ENCODE results near the gene MCOLN2. TPM values are rescaled to one million over a fixed set of nuclear protein-coding genes. Genes with fewer than 3 reads are reported as not detected.
"Not testable (repeated sequence)": the region's sequence is repeated elsewhere in the genome, so short reads cannot be mapped to it uniquely, and the experiment has no call there.

Gene MCOLN2
- total and polyA plus RNA-seq, 2 of the 8 experiments (the other 6 are each of a cell fraction or from before 2014, with no cell fraction given): 1.7 to 6.1 TPM

DNA sequence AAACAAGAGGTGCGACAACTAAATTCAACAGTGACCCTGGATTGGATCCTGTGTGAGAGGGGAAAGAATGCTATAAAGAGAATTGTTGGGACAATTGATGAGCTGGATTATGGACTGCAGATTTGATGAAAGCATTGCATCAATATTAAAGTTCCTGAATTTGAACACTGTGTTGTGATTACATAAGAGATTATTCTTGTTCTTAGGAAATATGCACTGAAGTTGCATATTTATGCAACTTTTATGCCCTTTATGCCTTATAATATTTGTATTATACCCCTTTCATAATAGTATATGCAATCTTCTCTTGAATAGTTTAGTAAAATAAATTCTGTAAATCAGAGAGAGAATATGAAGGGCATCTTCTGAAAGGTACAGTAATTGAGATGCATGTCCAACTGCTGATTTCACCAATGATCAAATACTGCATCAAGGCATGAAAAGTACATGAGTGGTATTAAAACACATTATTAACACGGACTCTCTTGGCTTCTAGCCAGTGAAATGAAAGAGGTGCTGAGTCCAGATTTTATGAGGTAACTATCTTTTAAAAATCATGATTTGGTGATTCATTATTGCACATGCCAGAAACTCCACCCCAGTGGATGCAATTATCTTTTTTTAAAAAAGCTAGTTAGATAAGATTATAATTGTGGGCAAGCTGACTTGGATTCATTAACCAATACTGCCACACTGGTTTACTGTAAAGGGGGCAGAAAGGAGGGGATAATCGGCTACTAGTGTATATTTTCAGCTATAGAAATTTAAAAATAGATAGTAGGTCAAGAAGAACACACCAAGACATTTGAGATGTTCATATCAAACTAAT, 84.0 kb downstream of the MCOLN2 start (continued):
- TF ChIP-seq EP300 (IDR thresholded peaks at IDR 0.05; ENCODE audit: borderline replicate concordance in 1 of 2, low read depth in 2 of 2, low read length in 2 of 2) (no peak), TCF12 (IDR thresholded peaks at IDR 0.05; ENCODE audit: low read depth, low read length) (no peak)
- TF ChIP-seq, protein P1, sequence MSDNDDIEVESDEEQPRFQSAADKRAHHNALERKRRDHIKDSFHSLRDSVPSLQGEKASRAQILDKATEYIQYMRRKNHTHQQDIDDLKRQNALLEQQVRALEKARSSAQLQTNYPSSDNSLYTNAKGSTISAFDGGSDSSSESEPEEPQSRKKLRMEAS (IDR thresholded peaks at IDR 0.05): no peak

DNA sequence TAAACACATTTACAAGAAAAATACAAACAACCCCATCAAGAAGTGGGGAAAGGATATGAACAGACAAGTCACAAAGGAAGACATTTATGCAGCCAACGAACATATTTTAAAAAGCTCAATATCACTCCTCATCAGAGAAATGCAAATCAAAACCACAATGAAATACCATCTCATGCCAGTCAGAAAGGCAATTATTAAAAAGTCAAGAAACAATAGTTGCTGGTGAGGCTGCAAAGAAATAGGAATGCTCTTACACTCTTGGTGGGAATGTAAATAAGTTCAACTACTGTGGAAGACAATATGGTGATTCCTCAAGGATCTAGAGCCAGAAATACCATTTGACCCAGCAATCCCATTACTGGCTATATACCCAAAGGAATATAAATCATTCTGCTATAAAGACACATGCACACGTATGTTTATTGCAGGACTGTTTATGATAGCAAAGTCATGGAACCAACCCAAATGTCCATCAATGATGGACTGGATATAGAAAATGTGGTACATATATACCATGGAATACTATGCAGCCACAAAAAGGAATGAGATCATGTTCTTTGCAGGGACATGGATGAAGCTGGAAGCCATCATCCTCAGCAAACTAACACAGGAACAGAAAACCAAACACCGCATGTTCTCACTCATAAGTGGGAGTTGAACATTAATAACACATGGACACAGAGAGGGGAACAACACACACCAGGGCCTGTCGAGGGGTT, 88.0 kb downstream of the MCOLN2 start:
- H2AK5ac ChIP-seq (ENCODE audit: low read depth, low read length); H3K36me3 ChIP-seq (ENCODE audit: control insufficient read depth in 2 of 4, insufficient read depth in 4 of 4, low read length in 3 of 4); H2BK120ac ChIP-seq (replicated peaks; ENCODE audit: low read depth, low read length); H3K27ac ChIP-seq (ENCODE audit: low read depth, low read length); H4K20me1 ChIP-seq (replicated peaks in 1 of 2; ENCODE audit: control insufficient read depth in 1 of 2, insufficient read depth in 2 of 2, low read length in 2 of 2); FAIRE-seq; H3K4me3 ChIP-seq (ENCODE audit: extremely low read depth in 1 of 4, insufficient read depth in 2 of 4, low read depth in 3 of 4, low read length in 4 of 4); H4K5ac ChIP-seq (ENCODE audit: insufficient read length, low read depth, low read length); H2BK12ac ChIP-seq (ENCODE audit: low read depth, low read length); H4K8ac ChIP-seq (ENCODE audit: extremely low read depth, insufficient read depth, low read length); H2BK5ac ChIP-seq (ENCODE audit: low read depth, low read length); H2BK15ac ChIP-seq (ENCODE audit: low read length); H2BK20ac ChIP-seq (ENCODE audit: low read length); H4K91ac ChIP-seq (replicated peaks; ENCODE audit: insufficient read length, low read length); H3K27me3 ChIP-seq (replicated peaks in 1 of 4; ENCODE audit: control insufficient read depth in 3 of 4, extremely low read depth in 1 of 4, insufficient read depth in 3 of 4, low read length in 3 of 4); H3K23ac ChIP-seq (ENCODE audit: insufficient read length); H3K4me1 ChIP-seq (replicated peaks in 1 of 4; ENCODE audit: control insufficient read depth in 3 of 4, insufficient read depth in 4 of 4, low read length in 3 of 4); H3K18ac ChIP-seq (ENCODE audit: extremely low read depth, low read length); H3K4ac ChIP-seq (replicated peaks; ENCODE audit: insufficient read length, low read depth, low read length); H3K14ac ChIP-seq (ENCODE audit: insufficient read length); H3K9me3 ChIP-seq (ENCODE audit: insufficient read depth in 2 of 2, low read depth in 1 of 2, low read length in 1 of 2); H3K23me2 ChIP-seq (ENCODE audit: low read depth, low read length); H3K4me2 ChIP-seq (ENCODE audit: insufficient read depth in 1 of 2, low read depth in 2 of 2, low read length in 2 of 2); H3K79me2 ChIP-seq (ENCODE audit: control insufficient read depth in 1 of 2, insufficient read depth in 2 of 2, low read length in 2 of 2); H2AFZ ChIP-seq (ENCODE audit: low read length); H3K56ac ChIP-seq (replicated peaks; ENCODE audit: insufficient read length, low read depth, low read length); H3K79me1 ChIP-seq (ENCODE audit: low read depth, low read length); POLR2A ChIA-PET (ENCODE audit: partially characterized antibody); H3K9ac ChIP-seq (replicated peaks in 1 of 4; ENCODE audit: extremely low read depth in 1 of 4, low read depth in 3 of 4, low read length in 3 of 4); DNase-seq (ENCODE audit: low read depth in 1 of 2, low spot score in 2 of 2): not testable (repeated sequence)
- 90% methylated on average over 4 of the region's 4 CpGs; no CpG with 5 or more reads in 1 of the 2 experiments for WGBS, 2 experiments (ENCODE audit: extremely low coverage in 1 of 2, insufficient coverage in 1 of 2, insufficient read length in 1 of 2, insufficient replicate concordance in 2 of 2, low coverage in 1 of 2, low lambda C conversion rate in 2 of 2, missing lambda C conversion rate in 1 of 2)
- CTCF ChIA-PET (ENCODE audit: partially characterized antibody): interaction anchor here (1.1 kb wide), 1 partner anchor 27 kb away, joined by 3 read pairs; no protein-coding TSS in a partner anchor

Data from H1 (cell line).